Ovary (tissue), 3 donors: ENCODE measurements around the gene LHB.

ENCODE experiments used
- EP300 ChIP-seq: sonication (generic); formaldehyde crosslinking; IDR thresholded peaks from one replicate; pipeline ENCODE4 v1.6.1; 2017; ENCODE audit warnings: antibody characterized with exemption
- TF ChIP-seq, protein P1 (sequence below), 3 donors: fragments of 450-650 bp in 2 of 3; fragments of 200-600 bp in 1 of 3; IDR thresholded peaks; one replicate each; pipeline versions ENCODE4 v1.5.1 to v1.8.0; 2016 to 2022; ENCODE audit warnings: antibody characterized with exemption in 3 of 3, mild to moderate bottlenecking in 1 of 3
- donor health status: DM: no; HTN: no; CAD: no.

DNA sequence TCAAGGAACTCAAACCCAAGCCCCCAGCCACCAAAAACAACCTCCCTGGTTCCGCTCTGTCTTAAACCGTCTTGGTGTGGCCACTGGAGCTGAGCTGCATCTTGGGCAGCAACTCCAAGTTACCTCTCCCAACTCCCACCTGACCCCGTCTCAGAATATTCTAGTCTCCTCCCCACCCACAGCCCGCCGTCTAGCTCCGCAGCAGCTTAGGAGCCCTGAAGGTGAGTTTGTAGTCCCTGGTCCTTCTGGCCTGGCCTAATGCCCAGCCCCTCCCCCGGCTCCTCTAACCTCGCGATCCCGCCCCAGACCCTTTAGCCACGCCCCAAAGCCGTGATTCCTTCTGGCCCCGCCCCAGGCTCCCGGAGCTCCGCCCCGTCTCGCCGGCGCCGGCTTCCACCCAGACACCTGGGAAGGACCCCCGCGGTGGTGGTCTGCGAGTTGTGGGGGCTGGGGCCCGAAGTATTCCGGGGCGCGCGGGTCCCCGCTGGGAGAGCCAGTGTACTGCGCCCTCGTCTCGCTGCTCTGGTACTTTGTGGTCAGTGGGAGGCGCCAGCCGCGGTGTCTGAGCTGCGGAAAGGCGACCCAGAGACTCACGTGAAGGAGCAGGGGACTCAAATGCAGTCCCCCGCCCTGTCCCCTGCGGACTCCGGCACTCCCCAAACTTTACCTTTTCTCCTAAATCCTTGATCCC is 2.5 kb upstream of the LHB start:
- TF ChIP-seq, protein P1, sequence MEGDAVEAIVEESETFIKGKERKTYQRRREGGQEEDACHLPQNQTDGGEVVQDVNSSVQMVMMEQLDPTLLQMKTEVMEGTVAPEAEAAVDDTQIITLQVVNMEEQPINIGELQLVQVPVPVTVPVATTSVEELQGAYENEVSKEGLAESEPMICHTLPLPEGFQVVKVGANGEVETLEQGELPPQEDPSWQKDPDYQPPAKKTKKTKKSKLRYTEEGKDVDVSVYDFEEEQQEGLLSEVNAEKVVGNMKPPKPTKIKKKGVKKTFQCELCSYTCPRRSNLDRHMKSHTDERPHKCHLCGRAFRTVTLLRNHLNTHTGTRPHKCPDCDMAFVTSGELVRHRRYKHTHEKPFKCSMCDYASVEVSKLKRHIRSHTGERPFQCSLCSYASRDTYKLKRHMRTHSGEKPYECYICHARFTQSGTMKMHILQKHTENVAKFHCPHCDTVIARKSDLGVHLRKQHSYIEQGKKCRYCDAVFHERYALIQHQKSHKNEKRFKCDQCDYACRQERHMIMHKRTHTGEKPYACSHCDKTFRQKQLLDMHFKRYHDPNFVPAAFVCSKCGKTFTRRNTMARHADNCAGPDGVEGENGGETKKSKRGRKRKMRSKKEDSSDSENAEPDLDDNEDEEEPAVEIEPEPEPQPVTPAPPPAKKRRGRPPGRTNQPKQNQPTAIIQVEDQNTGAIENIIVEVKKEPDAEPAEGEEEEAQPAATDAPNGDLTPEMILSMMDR (IDR thresholded peaks at IDR 0.05), result no peak
- TF ChIP-seq EP300, result no peak
